GM19238 (cell line): ENCODE measurements around the gene ZNF462.

ENCODE experiments used
- DNase-seq: peaks from one replicate; pipeline ENCODE4 v3.0.0; 2011; ENCODE audit warnings: low spot score; ENCODE audit not compliant: insufficient read length

ZNF462 gene

GRCh38 chr9:107054146-107054545, 191.2 kb downstream of the ZNF462 start:
- no peak for DNase-seq

- no peak for DNase-seq
Measured at GRCh38 chr9:107059220-107059619, 196.3 kb downstream of the ZNF462 start.

- no peak for DNase-seq
Measured at GRCh38 chr9:107060062-107060461, 197.1 kb downstream of the ZNF462 start.
